GM10248 (cell line): ENCODE data around the gene TSPAN6.

Experiments used
- CTCF ChIA-PET: fragments of 300-600 bp; sonication (Branson Sonifier 250); formaldehyde crosslinking; extraction: SDS; loops from one replicate; lab custom pipeline; 2021; ENCODE audit warnings: antibody characterized with exemption; lab: Yijun Ruan, JAX
- POLR2A ChIA-PET: fragments of 350-650 bp; sonication (Branson Sonifier 250); formaldehyde crosslinking; extraction: SDS; loops from one replicate; lab custom pipeline; 2020; ENCODE audit warnings: antibody characterized with exemption; lab: Yijun Ruan, JAX
- DNase-seq: peaks from one replicate; pipeline ENCODE4 v3.0.0; 2012; ENCODE audit errors: extremely low spot score
- TF ChIP-seq, protein P1 (sequence below): IDR thresholded peaks from 2 replicates; pipeline ENCODE4 v1.5.1; 2012; ENCODE audit warnings: mild to moderate bottlenecking, low read depth; ENCODE audit errors: extremely low read depth, missing control alignments, control extremely low read depth

Gene TSPAN6

DNA sequence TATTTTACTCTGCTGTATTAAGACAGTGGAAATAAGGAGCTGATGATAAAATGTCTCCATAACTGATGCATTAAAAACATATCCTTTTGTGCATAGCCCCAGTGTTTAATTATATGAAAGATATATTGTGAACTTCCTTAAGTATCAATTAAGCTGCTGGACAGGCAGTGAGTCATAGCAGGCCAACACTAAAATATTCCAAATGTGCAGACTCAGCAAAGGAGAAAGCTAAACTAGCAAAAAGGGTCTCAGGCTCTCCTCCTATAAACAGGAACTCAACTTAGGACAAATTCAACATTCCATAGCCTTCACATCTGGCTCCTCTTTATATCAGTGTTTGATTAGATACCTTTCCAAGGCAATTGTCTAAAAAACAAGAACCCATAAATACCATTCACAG, 36.3 kb downstream of the TSPAN6 start:
- CTCF ChIA-PET, result no interaction called here

DNA sequence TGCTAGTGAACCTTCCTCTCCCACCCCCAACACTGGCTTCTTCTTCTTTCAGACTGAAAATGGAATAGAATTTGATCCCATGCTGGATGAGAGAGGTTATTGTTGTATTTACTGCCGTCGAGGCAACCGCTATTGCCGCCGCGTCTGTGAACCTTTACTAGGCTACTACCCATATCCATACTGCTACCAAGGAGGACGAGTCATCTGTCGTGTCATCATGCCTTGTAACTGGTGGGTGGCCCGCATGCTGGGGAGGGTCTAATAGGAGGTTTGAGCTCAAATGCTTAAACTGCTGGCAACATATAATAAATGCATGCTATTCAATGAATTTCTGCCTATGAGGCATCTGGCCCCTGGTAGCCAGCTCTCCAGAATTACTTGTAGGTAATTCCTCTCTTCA, 37.1 kb downstream of the TSPAN6 start:
- TF ChIP-seq, protein P1, sequence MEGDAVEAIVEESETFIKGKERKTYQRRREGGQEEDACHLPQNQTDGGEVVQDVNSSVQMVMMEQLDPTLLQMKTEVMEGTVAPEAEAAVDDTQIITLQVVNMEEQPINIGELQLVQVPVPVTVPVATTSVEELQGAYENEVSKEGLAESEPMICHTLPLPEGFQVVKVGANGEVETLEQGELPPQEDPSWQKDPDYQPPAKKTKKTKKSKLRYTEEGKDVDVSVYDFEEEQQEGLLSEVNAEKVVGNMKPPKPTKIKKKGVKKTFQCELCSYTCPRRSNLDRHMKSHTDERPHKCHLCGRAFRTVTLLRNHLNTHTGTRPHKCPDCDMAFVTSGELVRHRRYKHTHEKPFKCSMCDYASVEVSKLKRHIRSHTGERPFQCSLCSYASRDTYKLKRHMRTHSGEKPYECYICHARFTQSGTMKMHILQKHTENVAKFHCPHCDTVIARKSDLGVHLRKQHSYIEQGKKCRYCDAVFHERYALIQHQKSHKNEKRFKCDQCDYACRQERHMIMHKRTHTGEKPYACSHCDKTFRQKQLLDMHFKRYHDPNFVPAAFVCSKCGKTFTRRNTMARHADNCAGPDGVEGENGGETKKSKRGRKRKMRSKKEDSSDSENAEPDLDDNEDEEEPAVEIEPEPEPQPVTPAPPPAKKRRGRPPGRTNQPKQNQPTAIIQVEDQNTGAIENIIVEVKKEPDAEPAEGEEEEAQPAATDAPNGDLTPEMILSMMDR, result no peak
- CTCF ChIA-PET, result no interaction called here
- POLR2A ChIA-PET, result no interaction called here
- no peak for DNase-seq

More for the DNA sequence above, 36.3 kb downstream of the TSPAN6 start:
- no peak for DNase-seq
- TF ChIP-seq, protein P1, result no peak
- POLR2A ChIA-PET, result no interaction called here

DNA sequence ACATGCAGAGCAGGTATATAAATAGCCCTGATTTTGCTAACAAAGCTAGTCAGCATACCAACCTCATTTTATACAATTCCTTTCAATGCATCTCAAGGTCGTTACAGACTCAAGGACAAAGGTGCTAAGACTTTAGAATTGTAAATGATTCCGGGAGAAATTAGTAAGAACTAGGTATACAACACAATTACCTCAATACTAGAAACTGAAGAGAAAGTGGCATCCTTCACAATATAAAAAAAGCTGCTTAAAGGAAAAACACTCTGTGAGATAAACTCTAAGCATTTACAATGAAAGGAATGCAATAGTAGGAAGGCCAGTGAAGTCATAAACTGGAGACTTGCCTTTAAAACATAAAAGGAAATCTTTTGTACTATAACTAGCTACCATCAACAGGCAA, 40.0 kb downstream of the TSPAN6 start:
- ChIA-PET CTCF (no interaction called here), POLR2A (no interaction called here)
- TF ChIP-seq, protein P1, result no peak
- DNase-seq, result no peak

DNA sequence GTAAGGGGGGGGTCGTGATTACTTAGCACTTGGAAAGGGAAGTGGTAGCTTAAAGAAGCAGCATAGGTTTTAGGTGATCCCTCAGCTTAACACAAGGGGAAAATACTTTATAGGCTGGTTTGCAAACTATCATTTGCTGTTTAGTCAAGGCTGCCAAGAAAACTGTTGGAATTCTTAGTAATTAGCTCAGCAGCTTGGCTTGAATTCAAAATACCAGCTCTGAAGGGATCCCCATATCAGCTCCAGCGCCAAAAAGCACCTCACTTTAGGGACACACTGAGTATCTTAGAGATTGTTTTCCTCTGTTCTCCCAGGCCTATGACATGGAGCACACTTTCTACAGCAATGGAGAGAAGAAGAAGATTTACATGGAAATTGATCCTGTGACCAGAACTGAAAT, 43.0 kb downstream of the TSPAN6 start:
- DNase-seq, result no peak
- POLR2A ChIA-PET, result no interaction called here
- CTCF ChIA-PET, result no interaction called here
- TF ChIP-seq, protein P1, result no peak

DNA sequence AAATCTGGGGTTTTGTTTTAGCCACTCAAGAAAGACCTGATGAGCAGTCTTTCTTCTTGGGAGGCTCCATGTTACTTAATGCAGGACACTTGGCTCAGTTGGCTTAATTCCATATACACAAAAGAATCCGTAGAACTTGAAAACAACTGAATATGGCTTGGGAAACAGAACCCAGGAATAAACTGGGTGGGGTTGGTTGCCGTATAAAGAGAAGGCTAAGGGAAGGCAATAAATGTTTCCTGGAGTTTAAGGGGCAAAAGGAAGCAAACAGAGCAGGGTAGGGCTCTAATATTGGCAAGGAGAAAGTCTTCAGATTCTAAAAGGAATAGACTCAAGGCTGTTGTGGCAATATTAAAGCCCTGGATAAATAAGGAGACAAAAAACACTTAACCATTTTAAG, 43.5 kb downstream of the TSPAN6 start:
- POLR2A ChIA-PET, result no interaction called here
- DNase-seq, result no peak
- CTCF ChIA-PET, result no interaction called here
- TF ChIP-seq, protein P1, result no peak

DNA sequence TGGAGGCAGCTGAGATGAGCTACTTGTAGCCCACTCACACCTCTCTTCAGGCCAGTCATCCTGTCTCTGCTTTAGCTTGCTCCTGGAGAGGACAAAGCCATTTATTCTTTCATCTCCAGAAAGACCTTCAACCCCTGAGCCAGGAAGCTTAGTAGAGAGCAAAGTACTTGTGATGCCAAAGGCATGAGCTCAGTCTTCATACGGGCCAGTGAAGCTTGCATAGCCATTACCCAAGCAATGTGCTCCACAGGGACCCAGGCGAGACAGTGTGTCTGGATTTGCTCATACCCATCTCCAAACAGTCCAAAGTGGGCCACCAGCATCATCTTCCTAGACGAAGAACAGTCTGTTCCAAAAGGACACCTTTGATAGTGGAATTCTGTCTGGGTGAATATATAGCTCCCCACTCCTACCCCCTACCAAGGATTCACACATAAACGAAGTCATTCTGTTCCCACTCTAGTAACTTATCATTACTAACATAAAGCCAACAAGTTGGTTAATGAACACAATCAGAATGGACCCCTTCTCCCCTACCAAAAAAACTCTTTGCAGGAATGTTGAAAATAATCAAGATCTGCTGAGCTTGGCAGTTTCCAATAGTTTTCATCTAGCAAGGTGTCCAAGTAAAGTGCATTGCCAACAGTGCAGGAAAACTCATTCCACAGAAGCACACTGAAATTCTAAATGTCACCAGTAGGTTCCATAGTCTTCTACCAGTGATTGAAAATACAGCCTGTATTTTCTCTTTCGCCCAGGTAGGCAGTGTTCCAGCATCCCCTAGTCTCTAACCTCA, 45.2 kb downstream of the TSPAN6 start:
- no peak for DNase-seq
- TF ChIP-seq, protein P1, result no peak
- POLR2A ChIA-PET, result no interaction called here
- CTCF ChIA-PET, result interaction anchor here (1.1 to 1.3 kb wide), 2 partner anchors 24 to 144 kb away, joined by 3 read pairs; no protein-coding TSS in a partner anchor
